Dermis microvascular lymphatic vessel endothelial cell (primary cell): ENCODE data around the gene RAB9B. TPM values are rescaled to one million over a fixed set of nuclear protein-coding genes. Genes with fewer than 3 reads are reported as not detected.

ENCODE experiments used
- total RNA-seq: library from RNA; depleted of rRNA; stranded (reverse); fragments of >200 nt; gene quantifications from 2 replicates; pipeline ENCODE4 v1.2.1, GENCODE V29; 2014

Gene RAB9B
- total RNA-seq, 1 donor from 2014 or later, result 0.39 TPM

Other genes with a start within 250 kb of the RAB9B start
- gene TCEAL4, start 246.7 kb downstream of the RAB9B start, total RNA-seq, result 21.8 and 24.5 TPM in 2 replicates
- 4.6 and 4.7 TPM in 2 replicates for gene TCEAL3, start 224.3 kb downstream of the RAB9B start, total RNA-seq
- 14.5 and 15.0 TPM in 2 replicates for gene TCEAL1, start 203.3 kb downstream of the RAB9B start, total RNA-seq
- gene MORF4L2, start 145.6 kb downstream of the RAB9B start, total RNA-seq, result 387 and 448 TPM in 2 replicates
- gene TMEM31, start 121.3 kb downstream of the RAB9B start, total RNA-seq, result 0.13 TPM in 1 of 2 replicates, not detected in the other
- gene PLP1, start 55.4 kb downstream of the RAB9B start, total RNA-seq, result 0.13 and 1.0 TPM in 2 replicates
- 2.8 and 8.3 TPM in 2 replicates for gene TMSB15B, start 130.4 kb upstream of the RAB9B start, total RNA-seq
- not detected in 2 replicates for gene H2BW1, start 181.5 kb upstream of the RAB9B start, total RNA-seq
- not detected in 2 replicates for gene H2BW2, start 207.7 kb upstream of the RAB9B start, total RNA-seq
- 4.7 and 10.9 TPM in 2 replicates for gene TMSB15C, start 244.0 kb upstream of the RAB9B start, total RNA-seq